Measurements from ENCODE around the gene CLHC1.
"Not testable (repeated sequence)": the region's sequence is repeated elsewhere in the genome, so short reads cannot be mapped to it uniquely, and the experiment has no call there.

CLHC1 gene

DNA sequence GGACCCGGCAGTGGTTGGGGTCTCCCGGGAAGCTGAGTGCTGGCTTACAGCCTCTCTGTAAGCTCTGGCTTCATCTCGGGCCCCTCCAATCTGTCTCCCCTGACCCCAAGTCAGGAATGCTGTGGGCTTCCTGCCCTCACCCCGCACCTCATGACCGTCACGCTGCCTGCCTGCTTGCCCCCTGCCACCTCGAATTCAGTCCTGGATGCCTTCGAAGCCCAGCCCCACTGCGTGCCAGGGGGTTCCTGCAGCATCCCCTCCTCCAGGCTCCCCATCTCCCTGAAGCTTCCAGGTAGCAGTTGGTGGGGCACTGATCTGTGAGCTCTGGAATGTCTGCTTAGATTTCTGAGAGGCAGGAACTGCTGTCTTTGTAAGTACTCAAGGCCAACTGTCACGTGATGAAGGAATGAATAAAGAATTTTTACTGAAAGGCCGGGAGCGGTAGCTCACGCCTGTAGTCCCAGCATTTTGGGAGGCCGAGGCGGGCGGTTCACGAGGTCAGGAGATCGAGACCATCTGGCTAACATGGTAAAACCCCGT, 6.5 kb downstream of the CLHC1 start:
- Mint-ChIP-seq H3K36me3 (ENCODE audit: insufficient read depth) (peaks cover 12% of the 10 kb centered on the region), H3K4me1 (ENCODE audit: low read depth in 2 of 2) (peaks cover 13 to 42% of the 10 kb centered on the region in 2 donors), H3K27me3 (no peaks in the 10 kb centered on the region), H3K4me3 (no peak overlapping the region), H3K27ac (peak overlapping the region in 1 of 2 donors; percentile 75), H3K9me3 (no peaks in the 10 kb centered on the region)
- DNase-seq (no peak), ATAC-seq (replicated peaks) (no peak)

DNA sequence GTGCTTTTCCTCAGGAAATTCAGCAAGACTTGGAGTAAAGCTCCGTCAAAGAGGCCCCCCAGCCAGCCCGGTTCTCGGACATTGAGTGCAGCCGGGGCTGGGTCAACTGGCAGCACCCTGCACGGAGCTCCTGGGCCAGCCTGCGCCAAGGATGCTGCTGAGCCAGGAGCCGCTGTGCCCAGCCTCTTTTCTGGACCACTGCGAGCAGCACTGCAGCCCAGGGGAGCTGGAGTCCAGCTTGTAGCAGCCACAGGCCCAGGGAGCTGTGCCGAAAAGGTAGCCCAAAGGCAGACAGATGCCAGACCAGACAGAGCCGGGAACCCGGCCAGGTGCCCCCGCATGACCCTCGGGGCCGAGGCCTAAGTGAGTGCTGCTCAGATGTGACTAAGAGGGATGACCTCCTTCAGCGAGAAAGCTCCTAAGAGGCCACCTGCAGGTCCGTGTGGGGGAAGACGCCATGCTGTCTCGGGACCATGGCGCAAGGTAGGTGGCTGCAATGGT, 7.3 kb downstream of the CLHC1 start:
- no peak overlapping the region for H3K27ac Mint-ChIP-seq
- no peak overlapping the region for H3K4me3 Mint-ChIP-seq
- peaks cover 12% of the 10 kb centered on the region for H3K36me3 Mint-ChIP-seq (ENCODE audit: insufficient read depth)
- no peaks in the 10 kb centered on the region for H3K27me3 Mint-ChIP-seq
- ATAC-seq (replicated peaks) (no peak), DNase-seq (no peak)
- no peaks in the 10 kb centered on the region for H3K9me3 Mint-ChIP-seq
- peaks cover 9 to 34% of the 10 kb centered on the region in 2 donors for H3K4me1 Mint-ChIP-seq (ENCODE audit: low read depth in 2 of 2)

DNA sequence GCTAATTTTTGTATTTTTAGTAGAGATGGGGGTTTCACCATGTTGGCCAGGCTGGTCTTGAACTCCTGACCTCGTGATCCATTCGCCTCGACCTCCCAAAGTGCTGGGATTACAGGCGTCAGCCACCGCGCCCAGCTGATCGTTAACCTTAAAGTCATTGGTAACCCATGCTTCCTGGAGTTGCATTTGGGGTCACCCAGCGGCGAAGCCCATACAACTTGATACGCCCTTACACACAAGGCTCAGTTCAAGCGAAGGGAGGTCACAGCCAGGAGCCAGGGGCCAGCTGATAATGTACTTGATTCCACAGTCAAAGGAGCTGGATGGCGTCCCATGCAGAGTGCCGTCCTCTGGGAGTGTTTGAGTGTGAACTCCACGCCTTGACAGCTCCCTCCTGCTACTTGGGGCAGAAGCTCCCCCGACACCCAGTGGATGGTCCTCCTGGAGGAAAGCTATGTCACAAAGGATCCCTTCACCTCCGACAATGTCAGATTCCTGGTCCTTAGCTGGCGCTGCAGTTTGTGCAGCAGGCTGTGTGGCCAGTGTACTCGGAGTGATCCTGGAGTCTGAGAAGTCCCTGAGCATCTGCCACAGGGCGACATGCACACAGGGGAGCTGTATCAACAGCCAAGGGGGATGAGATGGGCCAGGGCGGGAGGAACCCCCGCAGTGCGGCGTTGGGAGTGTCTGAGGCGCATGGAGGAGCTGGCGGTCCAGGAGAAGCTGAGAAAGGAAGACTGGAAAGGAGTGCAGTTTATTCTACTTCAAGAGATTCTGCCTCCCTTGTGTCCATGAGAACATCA, 7.9 kb downstream of the CLHC1 start:
- Mint-ChIP-seq H3K9me3 (no peaks in the 10 kb centered on the region), H3K27me3 (no peaks in the 10 kb centered on the region), H3K27ac (peak overlapping the region; percentile 77 to 88), H3K36me3 (ENCODE audit: insufficient read depth) (peaks cover 12% of the 10 kb centered on the region), H3K4me3 (peak overlapping the region; percentile 78 to 80), H3K4me1 (ENCODE audit: low read depth in 2 of 2) (peaks cover 9 to 30% of the 10 kb centered on the region in 2 donors)
- DNase-seq: peak in 1 of 3 experiments; percentile 3
- no peak for ATAC-seq (replicated peaks)

DNA sequence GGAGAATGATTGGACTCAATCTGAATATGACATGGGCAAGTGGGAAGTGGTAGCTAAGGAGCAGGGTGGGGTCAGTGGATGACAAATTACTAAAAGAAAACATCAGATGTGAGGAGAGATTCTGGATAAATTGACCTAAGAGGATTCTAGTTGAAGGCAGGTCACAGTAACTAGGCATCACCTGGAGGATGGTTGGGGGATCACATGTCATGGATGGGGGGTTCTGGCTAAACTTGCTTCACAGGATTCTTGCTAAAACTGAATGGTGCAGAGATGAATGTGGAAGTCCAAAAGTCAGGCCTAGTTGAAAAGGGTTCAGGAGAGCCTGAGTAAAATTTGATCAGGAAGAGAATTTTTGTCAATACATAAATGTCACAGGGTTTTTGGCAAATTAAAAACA, 18.3 kb downstream of the CLHC1 start:
- H3K4me3 Mint-ChIP-seq: no peak overlapping the region
- no peak for ATAC-seq (replicated peaks)
- H3K4me1 Mint-ChIP-seq (ENCODE audit: low read depth in 2 of 2): no peaks in the 10 kb centered on the region

DNA sequence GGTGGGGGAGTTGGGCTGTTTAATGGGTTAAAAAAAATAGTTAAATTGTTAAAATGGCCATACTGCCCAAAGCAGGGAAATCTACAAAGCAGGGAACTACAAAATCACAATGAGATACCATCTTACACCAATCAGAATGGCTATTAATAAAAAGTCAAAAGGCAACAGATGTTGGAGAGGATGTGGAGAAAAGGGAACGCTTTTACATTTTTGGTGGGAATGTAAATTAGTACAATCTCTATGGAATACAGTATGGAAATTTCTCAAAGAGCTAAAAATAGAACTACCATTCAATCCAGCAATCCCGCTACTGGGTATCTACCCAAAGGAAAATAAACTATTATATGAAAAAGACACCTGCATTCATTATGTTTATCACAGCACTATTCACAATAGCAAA, 27.1 kb downstream of the CLHC1 start:
- Mint-ChIP-seq H3K9me3 (peaks cover 0 to 2% of the 10 kb centered on the region in 2 donors), H3K4me1 (ENCODE audit: low read depth in 2 of 2) (no peaks in the 10 kb centered on the region), H3K27ac (no peak overlapping the region), H3K36me3 (ENCODE audit: insufficient read depth) (no peaks in the 10 kb centered on the region), H3K4me3 (no peak overlapping the region), H3K27me3 (no peaks in the 10 kb centered on the region)
- ATAC-seq (replicated peaks) (no peak), DNase-seq (no peak)

More for the DNA sequence above, 18.3 kb downstream of the CLHC1 start:
- DNase-seq: no peak
- no peaks in the 10 kb centered on the region for H3K9me3 Mint-ChIP-seq
- no peaks in the 10 kb centered on the region for H3K36me3 Mint-ChIP-seq (ENCODE audit: insufficient read depth)
- no peaks in the 10 kb centered on the region for H3K27me3 Mint-ChIP-seq
- H3K27ac Mint-ChIP-seq: no peak overlapping the region

DNA sequence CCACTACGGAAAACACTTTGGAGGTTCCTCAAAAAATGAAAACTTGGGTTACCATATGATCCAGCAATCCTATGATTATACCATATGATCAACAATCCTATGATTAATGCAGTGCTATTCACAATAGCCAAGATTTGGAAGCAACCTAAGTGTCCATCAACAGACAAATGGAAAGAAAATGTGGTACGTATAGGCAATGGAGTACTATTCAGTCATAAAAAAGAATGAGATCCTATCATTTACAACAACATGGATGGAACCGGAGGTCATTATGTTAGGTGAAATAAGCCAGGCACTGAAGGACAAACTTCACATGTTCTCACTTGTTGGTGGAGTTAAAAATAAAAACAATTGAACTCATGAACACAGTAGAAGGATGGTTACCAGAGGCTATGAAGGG, 27.6 kb downstream of the CLHC1 start:
- Mint-ChIP-seq H3K36me3 (ENCODE audit: insufficient read depth) (no peaks in the 10 kb centered on the region), H3K27ac (no peak overlapping the region), H3K27me3 (no peaks in the 10 kb centered on the region), H3K4me1 (ENCODE audit: low read depth in 2 of 2) (no peaks in the 10 kb centered on the region), H3K4me3 (no peak overlapping the region), H3K9me3 (peaks cover 0 to 2% of the 10 kb centered on the region in 2 donors)
- DNase-seq (no peak), ATAC-seq (replicated peaks) (no peak)

DNA sequence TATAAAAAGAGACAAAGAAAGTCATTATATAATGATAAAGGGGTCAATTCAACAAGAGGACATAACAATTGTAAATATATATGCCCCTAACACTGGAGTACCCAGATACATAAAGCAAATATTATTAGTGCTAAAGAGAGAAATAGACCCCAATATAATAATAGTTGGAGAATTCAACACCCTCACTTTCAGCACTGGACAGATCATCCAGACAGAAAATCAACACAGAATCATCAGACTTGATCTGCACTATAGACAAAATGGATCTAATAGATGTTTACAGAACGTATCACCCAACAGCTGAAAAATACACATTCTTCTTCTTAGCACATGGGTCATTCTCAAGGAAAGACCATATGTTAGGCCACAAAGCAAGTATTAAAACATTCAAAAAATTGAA, 31.7 kb downstream of the CLHC1 start:
- Mint-ChIP-seq H3K4me1 (ENCODE audit: low read depth in 2 of 2) (no peaks in the 10 kb centered on the region), H3K36me3 (ENCODE audit: insufficient read depth) (no peaks in the 10 kb centered on the region), H3K27me3 (no peaks in the 10 kb centered on the region), H3K27ac (no peak overlapping the region), H3K4me3 (no peak overlapping the region), H3K9me3 (peaks cover 0 to 2% of the 10 kb centered on the region in 2 donors)
- DNase-seq: no peak
- ATAC-seq (replicated peaks): no peak

DNA sequence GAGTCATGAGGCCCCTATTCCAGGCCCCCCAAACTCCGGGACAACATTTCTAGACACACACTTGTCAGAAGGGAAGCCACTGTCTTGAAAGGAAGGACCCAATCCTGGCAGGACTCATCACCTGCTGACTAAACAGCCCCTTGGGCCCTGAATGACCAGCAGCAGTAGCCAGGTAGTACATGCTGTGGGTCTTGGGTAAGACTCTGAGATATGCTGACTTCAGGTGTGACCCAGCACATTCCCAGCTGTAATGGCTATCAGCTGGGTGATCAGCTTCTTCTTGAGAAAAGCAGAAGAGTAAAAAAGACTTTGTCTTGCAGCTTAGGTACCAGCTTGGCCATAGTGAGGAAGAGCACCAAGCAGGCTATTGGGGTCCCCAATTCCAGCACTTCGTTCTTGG, 35.6 kb downstream of the CLHC1 start:
- H3K27me3 Mint-ChIP-seq: no peaks in the 10 kb centered on the region
- no peaks in the 10 kb centered on the region for H3K36me3 Mint-ChIP-seq (ENCODE audit: insufficient read depth)

DNA sequence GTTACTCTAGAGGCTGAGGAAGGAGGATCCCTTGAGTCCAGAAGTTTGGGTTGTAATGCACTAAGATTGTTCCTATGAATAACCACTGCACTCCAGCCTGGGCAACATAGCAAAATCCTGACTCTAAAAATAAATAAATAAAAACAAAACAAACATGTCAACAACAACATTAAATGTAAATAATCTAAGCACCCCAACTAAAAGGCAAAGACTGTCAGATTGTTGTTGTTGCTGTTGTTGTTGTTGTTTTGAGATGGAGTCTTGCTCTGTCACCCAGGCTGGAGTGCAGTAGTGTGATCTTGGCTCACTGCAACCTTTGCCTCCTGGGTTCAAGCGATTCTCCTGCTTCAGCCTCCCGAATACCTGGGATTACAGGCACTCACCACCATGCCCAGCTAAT, 40.2 kb downstream of the CLHC1 start:
- H3K36me3 Mint-ChIP-seq (ENCODE audit: insufficient read depth); H3K27ac Mint-ChIP-seq; ATAC-seq (replicated peaks); DNase-seq; H3K4me1 Mint-ChIP-seq (ENCODE audit: low read depth in 2 of 2); H3K9me3 Mint-ChIP-seq; H3K27me3 Mint-ChIP-seq; H3K4me3 Mint-ChIP-seq: not testable (repeated sequence)

More for the DNA sequence above, 35.6 kb downstream of the CLHC1 start:
- Mint-ChIP-seq H3K4me1 (ENCODE audit: low read depth in 2 of 2) (no peaks in the 10 kb centered on the region), H3K27ac (no peak overlapping the region), H3K4me3 (no peak overlapping the region), H3K9me3 (no peaks in the 10 kb centered on the region)
- DNase-seq (no peak), ATAC-seq (replicated peaks) (no peak)

DNA sequence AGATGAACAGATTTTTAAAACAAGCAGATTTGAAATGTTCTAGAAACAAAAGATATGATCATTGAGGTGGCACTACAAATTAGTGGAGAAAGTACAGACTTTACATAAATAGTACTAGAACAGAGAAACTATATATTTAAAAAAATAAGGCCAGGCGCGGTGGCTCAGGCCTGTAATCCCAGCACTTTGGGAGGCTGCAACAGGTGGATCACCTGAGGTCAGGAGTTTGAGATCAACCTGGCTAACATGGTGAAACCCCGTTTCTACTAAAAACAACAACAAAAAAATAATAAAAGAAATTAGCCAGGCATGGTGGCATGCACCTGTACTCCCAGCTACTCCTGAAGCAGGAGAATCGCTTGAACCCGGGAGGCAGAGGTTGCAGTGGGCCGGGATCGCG, 45.3 kb downstream of the CLHC1 start:
- ATAC-seq (replicated peaks); H3K9me3 Mint-ChIP-seq; H3K27ac Mint-ChIP-seq; DNase-seq; H3K4me1 Mint-ChIP-seq (ENCODE audit: low read depth in 2 of 2); H3K36me3 Mint-ChIP-seq (ENCODE audit: insufficient read depth); H3K4me3 Mint-ChIP-seq; H3K27me3 Mint-ChIP-seq: not testable (repeated sequence)

DNA sequence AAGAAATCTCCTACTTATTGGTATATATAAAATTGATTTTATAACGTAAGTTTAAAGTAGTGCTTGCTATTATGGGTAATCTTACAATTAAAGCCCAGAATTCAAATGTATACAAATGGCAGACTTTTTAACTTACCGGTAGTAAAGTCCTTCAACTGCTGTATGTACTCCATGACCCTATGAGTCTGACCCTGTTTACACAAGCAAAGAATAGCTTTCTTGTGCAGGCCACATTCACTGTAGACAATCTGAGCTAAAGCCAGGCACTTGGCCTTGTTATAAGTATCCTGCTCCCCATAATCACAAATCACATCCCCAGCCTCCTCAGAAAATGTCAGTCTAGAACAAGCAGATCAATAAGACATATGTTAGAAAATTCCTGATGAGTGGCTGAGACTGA, 51.7 kb downstream of the CLHC1 start:
- no peaks in the 10 kb centered on the region for H3K36me3 Mint-ChIP-seq (ENCODE audit: insufficient read depth)
- H3K4me1 Mint-ChIP-seq (ENCODE audit: low read depth in 2 of 2): no peaks in the 10 kb centered on the region
- ATAC-seq (replicated peaks) (no peak), DNase-seq (no peak)
- no peak overlapping the region for H3K4me3 Mint-ChIP-seq
- no peaks in the 10 kb centered on the region for H3K9me3 Mint-ChIP-seq
- no peaks in the 10 kb centered on the region for H3K27me3 Mint-ChIP-seq
- no peak overlapping the region for H3K27ac Mint-ChIP-seq

DNA sequence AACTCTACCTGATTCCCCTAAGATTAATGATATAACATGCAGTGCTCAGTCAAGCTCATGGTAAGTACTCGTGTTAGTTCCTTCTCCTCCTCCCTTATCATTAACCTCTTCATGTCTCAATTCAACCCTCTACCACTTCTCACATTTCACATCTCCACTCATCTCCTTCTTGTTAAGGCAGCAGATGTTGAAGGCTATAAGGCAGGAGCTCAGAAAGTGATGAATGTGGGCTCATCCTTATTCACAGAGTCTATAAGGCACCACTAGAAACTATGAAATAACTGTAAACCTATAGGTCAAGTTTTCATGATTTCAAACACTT, 56.0 kb downstream of the CLHC1 start:
- ATAC-seq (replicated peaks) (no peak), DNase-seq (no peak)
- H3K4me3 Mint-ChIP-seq: no peak overlapping the region
- no peaks in the 10 kb centered on the region for H3K4me1 Mint-ChIP-seq (ENCODE audit: low read depth in 2 of 2)
- no peaks in the 10 kb centered on the region for H3K27me3 Mint-ChIP-seq
- H3K36me3 Mint-ChIP-seq (ENCODE audit: insufficient read depth): no peaks in the 10 kb centered on the region
- H3K9me3 Mint-ChIP-seq: no peaks in the 10 kb centered on the region
- no peak overlapping the region for H3K27ac Mint-ChIP-seq

DNA sequence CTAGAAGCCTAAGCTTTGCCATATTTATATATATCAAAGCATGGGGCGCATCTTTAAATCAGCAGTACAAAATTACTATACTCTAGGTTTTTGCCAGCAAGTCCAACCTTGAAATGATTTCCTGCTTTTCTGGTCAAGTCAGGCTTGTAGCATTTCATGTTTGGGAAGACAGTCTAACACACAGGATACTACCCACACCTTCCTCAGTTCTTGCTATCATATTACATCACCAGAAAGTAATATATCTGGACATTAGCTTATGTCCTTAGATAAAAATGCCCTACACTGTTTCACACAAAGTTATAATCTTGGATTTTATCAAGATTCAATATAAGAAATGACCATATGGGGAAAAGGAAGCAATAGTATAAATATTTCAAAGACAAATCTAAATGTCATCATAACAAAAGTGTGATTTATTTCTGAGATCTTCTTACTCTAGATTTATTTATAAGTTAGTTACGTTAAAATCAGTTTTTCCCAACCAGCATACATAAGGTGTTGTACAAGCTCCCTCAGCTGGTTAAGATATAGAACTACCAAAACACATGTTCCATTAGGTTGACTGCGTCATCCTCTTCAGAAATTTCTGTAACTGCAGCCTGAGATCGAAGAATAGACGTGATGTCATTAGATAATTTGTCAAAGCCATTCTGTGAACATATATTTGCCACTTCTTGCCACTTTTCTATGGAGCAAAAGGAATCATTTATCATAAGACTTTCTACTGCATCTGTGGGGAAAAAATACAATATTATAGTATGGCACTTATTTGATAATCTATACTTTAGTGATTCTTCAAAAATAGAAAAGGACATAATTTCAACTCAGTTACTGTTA, 56.6 kb downstream of the CLHC1 start:
- Mint-ChIP-seq H3K9me3 (no peaks in the 10 kb centered on the region), H3K4me1 (ENCODE audit: low read depth in 2 of 2) (no peaks in the 10 kb centered on the region), H3K4me3 (no peak overlapping the region), H3K36me3 (ENCODE audit: insufficient read depth) (no peaks in the 10 kb centered on the region), H3K27ac (no peak overlapping the region), H3K27me3 (no peaks in the 10 kb centered on the region)
- DNase-seq (no peak), ATAC-seq (replicated peaks) (peak; percentile 84)

Data from effector memory CD8-positive, alpha-beta T cell (primary cell).